ENCODE data around the gene RMDN2.

- peak in 1 of 7 experiments; percentile 8 for TF ChIP-seq CTCF (IDR thresholded peaks at IDR 0.05)
- TF ChIP-seq POLR2A (IDR thresholded peaks at IDR 0.05) = no peak
- TF ChIP-seq POLR2AphosphoS5 (IDR thresholded peaks at IDR 0.05) = no peak
- TF ChIP-seq EP300 (IDR thresholded peaks at IDR 0.05) = no peak
Measured at GRCh38 chr2:38037757-38038621, 112.9 kb downstream of the RMDN2 start.
